Mononuclear cell (primary cell): ENCODE measurements around the gene CNOT11. TPM values are rescaled to one million over a fixed set of nuclear protein-coding genes. Genes with fewer than 3 reads are reported as not detected.

Source experiments
- H3K27me3 ChIP-seq: 2 replicates; pipeline ENCODE4 v1.6.0; 2011; ENCODE audit warnings: low read length, control low read depth; ENCODE audit not compliant: insufficient read depth
- H3K4me1 ChIP-seq: 2 replicates; pipeline ENCODE4 v1.5.1; 2011; ENCODE audit warnings: mild to moderate bottlenecking, low read length, control low read depth; ENCODE audit not compliant: insufficient read depth
- H3K4me3 ChIP-seq: 2 replicates; pipeline ENCODE4 v1.5.1; 2011; ENCODE audit warnings: mild to moderate bottlenecking, low read length, moderate library complexity
- H3K9me3 ChIP-seq: 2 replicates; pipeline ENCODE4 v1.5.1; 2011; ENCODE audit warnings: low read depth, mild to moderate bottlenecking, control low read depth, low read length
- total RNA-seq: library from RNA; depleted of rRNA; stranded (reverse); fragments of >200 nt; gene quantifications from one replicate; pipeline ENCODE4 v1.2.3, GENCODE V29; 2012

Gene CNOT11
- total RNA-seq, 1 donor: 53.5 TPM

DNA sequence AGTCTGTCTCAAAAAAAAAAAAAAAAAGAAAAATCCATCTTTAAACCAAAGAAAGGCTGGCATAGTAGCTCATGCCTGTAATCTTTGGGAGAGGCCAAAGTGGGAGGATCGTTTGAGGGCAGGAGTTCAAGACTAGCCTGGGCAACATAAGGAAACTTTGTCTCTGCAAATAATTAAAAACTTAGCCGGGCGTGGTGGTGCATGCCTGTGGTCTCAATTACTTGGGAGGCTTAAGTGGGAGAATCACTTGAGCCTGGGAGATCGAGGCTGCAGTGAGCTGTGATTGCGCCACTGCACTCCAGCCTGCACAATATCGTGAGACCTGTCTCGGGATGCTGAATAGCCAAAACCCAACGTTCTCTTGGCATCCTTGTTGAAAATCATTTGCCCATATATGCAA is 6.1 kb downstream of the CNOT11 start:
- no peak overlapping the region for H3K4me3 ChIP-seq
- H3K27me3 ChIP-seq: no peaks in the 10 kb centered on the region
- H3K4me1 ChIP-seq: peaks cover 30% of the 10 kb centered on the region
- no peaks in the 10 kb centered on the region for H3K9me3 ChIP-seq

GRCh38 chr2:101262142-101262541 is 9.5 kb downstream of the CNOT11 start:
- Histone ChIP-seq H3K4me1 (no peaks in the 10 kb centered on the region), H3K27me3 (no peaks in the 10 kb centered on the region), H3K4me3 (no peak overlapping the region), H3K9me3 (no peaks in the 10 kb centered on the region)

DNA sequence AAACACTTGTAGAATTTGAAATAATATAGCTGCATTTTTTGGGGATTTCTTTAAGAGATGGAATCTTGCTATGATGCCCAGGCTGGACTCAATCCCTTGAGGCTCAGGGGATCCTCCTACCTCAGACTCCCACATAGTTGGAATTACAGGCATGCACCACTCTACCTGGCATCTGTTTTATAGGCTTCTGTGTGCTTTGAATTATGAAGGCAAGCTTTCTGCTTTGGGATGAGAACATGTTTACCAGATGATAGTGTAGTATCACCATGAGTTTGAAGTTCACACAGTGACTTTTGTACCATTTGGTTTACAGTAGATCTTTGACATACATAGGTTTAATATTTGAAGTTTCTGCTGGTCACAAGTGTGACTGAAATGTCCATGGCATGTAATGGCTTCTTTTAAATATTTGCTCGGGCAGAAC is 10.7 kb downstream of the CNOT11 start:
- Histone ChIP-seq H3K9me3 (no peaks in the 10 kb centered on the region), H3K27me3 (no peaks in the 10 kb centered on the region), H3K4me3 (no peak overlapping the region)

GRCh38 chr2:101264360-101264939 is 11.8 kb downstream of the CNOT11 start:
- H3K27me3 ChIP-seq: no peaks in the 10 kb centered on the region
- H3K9me3 ChIP-seq: no peaks in the 10 kb centered on the region
- no peaks in the 10 kb centered on the region for H3K4me1 ChIP-seq
- no peak overlapping the region for H3K4me3 ChIP-seq

More for the DNA sequence above, 10.7 kb downstream of the CNOT11 start:
- H3K4me1 ChIP-seq: no peaks in the 10 kb centered on the region

GRCh38 chr2:101265893-101266499 is 13.3 kb downstream of the CNOT11 start:
- no peaks in the 10 kb centered on the region for H3K4me1 ChIP-seq
- H3K9me3 ChIP-seq: no peaks in the 10 kb centered on the region
- H3K4me3 ChIP-seq: no peak overlapping the region
- no peaks in the 10 kb centered on the region for H3K27me3 ChIP-seq

GRCh38 chr2:101267671-101268656 is 15.3 kb downstream of the CNOT11 start:
- no peak overlapping the region for H3K4me3 ChIP-seq

DNA sequence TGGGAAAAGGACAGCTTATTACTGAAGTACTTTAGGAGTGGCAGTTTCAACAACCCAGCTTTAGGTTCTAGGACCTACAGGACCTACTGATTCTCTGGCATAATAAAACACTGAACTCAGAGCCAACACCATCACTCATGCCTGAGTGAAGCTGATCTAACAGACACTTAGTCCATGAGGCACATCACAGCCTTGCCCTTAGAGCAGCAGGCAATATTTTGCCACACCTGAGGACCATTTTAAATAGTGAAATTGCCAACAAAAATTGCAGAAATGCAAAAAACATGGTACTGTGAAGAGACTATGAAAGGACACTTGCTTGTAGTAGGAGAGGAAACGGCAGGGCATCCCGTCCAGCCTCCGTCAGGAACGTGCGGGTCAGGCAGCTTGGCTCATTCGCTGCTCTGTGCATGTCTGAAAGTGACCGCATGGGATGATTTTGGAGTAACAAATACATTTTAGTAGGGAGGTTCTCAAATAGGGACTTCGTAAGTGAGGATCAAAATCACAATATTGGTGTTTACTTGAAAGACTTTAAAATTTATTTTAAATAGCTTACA is 18.1 kb downstream of the CNOT11 start:
- no peaks in the 10 kb centered on the region for H3K9me3 ChIP-seq
- H3K4me3 ChIP-seq: no peak overlapping the region
- no peaks in the 10 kb centered on the region for H3K27me3 ChIP-seq
- H3K4me1 ChIP-seq: peaks cover 4% of the 10 kb centered on the region

More at GRCh38 chr2:101267671-101268656, 15.3 kb downstream of the CNOT11 start:
- H3K9me3 ChIP-seq: no peaks in the 10 kb centered on the region
- no peaks in the 10 kb centered on the region for H3K27me3 ChIP-seq
- peaks cover 3% of the 10 kb centered on the region for H3K4me1 ChIP-seq

DNA sequence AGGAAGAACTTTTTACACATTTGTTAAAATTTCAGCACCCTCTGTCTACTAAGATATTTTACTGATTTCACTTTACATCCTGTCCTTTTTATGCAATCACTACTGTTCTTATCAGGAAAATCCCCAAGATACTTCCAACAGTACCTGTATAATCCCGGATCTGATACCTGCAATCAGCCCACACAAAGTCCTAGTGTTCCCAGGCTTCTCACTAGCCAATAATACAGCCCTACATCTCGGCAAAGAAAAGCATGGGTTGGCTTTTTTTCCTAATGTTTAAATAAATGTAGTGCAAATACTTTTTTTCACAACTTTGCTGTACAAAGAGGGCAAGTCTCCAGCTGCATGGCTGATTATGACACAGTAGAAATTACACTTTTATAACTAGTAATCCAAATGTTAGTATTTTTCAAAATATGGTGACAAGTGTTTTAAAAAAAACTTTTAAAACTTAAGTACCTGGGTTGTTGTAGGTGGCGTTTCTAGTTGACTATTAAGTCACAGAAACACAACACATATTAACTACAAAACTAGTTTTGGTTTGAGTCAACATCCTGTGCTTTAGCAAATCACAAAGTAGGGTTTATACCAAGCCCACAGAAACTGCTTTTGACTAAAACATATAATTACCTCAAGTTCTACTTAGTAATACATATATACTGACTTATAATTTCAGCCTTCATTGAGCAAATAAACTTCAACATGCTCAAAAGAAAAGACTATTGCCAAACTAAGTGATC is 19.5 kb downstream of the CNOT11 start:
- Histone ChIP-seq H3K27me3 (no peaks in the 10 kb centered on the region), H3K9me3 (no peaks in the 10 kb centered on the region), H3K4me3 (no peak overlapping the region), H3K4me1 (peaks cover 4% of the 10 kb centered on the region)

DNA sequence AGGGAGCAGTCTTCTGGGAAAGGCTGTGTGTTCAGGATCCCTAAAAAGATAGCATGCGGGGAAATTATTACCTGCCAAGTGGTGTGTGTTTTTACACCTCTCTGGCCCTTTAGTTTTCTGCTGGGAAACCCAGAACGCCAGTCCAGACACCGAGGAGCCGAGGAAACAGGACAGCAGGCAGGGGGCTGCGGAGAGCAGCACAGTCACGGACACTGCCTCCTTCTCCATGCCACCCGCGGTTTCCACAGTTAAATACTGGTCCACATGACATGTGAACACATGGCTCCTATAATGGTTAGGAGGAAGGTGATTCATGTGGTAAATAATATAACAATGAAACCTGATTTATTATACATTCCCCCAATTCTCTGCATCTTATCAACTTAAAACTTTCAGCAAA is 20.4 kb downstream of the CNOT11 start:
- no peaks in the 10 kb centered on the region for H3K9me3 ChIP-seq
- H3K4me1 ChIP-seq: peaks cover 4% of the 10 kb centered on the region
- H3K27me3 ChIP-seq: no peaks in the 10 kb centered on the region
- H3K4me3 ChIP-seq: no peak overlapping the region

DNA sequence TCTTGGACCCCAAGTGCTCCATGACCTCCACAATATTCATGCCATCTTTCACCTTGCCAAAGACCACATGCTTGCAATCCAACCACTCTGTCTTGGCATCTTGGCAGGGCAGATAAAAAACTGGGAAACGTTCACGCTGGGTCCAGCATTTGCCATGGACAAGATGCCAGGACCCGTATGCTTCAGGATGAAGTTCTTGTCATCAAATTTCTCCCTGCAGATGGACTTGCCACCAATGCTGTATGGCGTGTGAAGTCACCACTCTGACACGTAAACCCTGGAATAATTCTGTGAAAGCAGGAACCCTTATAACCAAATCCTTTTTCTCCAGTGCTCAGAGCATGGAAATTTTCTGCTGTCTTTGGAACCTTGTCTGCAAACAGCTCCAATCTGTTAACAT is 21.5 kb downstream of the CNOT11 start:
- no peak overlapping the region for H3K4me3 ChIP-seq
- H3K27me3 ChIP-seq: no peaks in the 10 kb centered on the region
- peaks cover 4% of the 10 kb centered on the region for H3K4me1 ChIP-seq
- no peaks in the 10 kb centered on the region for H3K9me3 ChIP-seq

GRCh38 chr2:101277111-101277510 is 24.4 kb downstream of the CNOT11 start:
- no peak overlapping the region for H3K4me3 ChIP-seq

DNA sequence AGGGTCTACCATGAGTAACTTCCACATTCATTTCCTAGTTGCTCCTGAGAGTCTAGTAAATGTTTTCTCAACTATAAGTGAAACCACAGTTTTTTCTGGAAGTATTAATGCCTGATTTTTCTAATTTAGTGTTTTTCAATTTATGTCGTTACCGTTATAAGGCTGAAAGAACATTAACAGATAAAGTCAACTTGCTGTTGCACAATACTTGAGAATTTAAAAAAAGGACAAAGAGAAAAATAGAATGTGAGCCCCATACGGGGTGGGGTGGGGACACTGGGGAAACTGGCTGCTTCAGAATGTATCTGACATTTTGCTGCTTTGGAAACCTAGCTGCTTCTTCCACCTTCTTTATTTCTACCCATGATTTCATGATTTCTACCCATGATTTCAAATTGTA is 26.2 kb downstream of the CNOT11 start:
- Histone ChIP-seq H3K27me3 (no peaks in the 10 kb centered on the region), H3K4me1 (no peaks in the 10 kb centered on the region), H3K9me3 (no peaks in the 10 kb centered on the region), H3K4me3 (no peak overlapping the region)

More at GRCh38 chr2:101277111-101277510, 24.4 kb downstream of the CNOT11 start:
- Histone ChIP-seq H3K27me3 (no peaks in the 10 kb centered on the region), H3K9me3 (no peaks in the 10 kb centered on the region), H3K4me1 (peaks cover 4% of the 10 kb centered on the region)

DNA sequence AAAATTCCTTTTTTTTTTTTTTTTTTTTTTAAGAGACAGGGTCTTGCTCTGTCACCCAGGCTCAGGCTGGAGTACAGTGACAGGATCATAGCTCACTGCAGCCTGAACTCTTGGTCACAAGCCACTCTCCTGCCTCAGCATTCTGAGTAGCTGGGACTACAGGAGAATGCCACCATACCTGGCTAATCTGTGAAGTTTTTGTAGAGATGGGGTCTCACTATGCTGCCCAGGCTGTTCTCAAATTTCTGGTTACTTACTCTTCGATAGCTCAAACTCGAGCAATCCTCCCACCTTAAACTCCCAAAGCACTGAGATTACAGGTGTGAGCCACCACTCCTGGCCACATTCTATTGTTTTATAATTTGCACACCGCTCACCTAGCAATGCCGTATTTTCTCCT is 28.8 kb downstream of the CNOT11 start:
- no peak overlapping the region for H3K4me3 ChIP-seq
- H3K27me3 ChIP-seq: no peaks in the 10 kb centered on the region
- H3K4me1 ChIP-seq: no peaks in the 10 kb centered on the region
- no peaks in the 10 kb centered on the region for H3K9me3 ChIP-seq

- no peaks in the 10 kb centered on the region for H3K4me1 ChIP-seq
- no peak overlapping the region for H3K4me3 ChIP-seq
- no peaks in the 10 kb centered on the region for H3K27me3 ChIP-seq
- no peaks in the 10 kb centered on the region for H3K9me3 ChIP-seq
Measured at GRCh38 chr2:101282980-101283379, 30.3 kb downstream of the CNOT11 start.
